Thoracic aorta (tissue), 2 donors: ENCODE measurements around the gene FAR2. TPM values are rescaled to one million over a fixed set of nuclear protein-coding genes. Genes with fewer than 3 reads are reported as not detected.

ENCODE experiments used
- ATAC-seq: fragments of 150-250 bp; one replicate; pipeline ENCODE4 v1.8.0; 2017; ENCODE audit warnings: low read depth; ENCODE audit not compliant: insufficient number of reproducible peaks, low FRiP score
- DNase-seq: peaks from one replicate; pipeline ENCODE4 v3.0.0-alpha.2; 2020; ENCODE audit warnings: low spot score
- H3K27ac ChIP-seq, 2 donors: fragments of 200-600 bp; sonication (generic); 1 replicate in 1 of 2; 2 replicates in 1 of 2; pipeline ENCODE4 v1.5.1; 2016; ENCODE audit warnings: mild to moderate bottlenecking in 2 of 2, moderate library complexity in 2 of 2
- H3K27me3 ChIP-seq: fragments of 200-600 bp; sonication (generic); replicated peaks from 2 replicates; pipeline ENCODE4 v1.6.0; 2016; ENCODE audit warnings: mild to moderate bottlenecking; ENCODE audit not compliant: insufficient read depth
- H3K36me3 ChIP-seq: fragments of 200-600 bp; sonication (generic); one replicate; pipeline ENCODE4 v1.5.1; 2016
- H3K4me1 ChIP-seq, 2 donors: fragments of 200-600 bp; sonication (generic); 1 replicate in 1 of 2; 2 replicates in 1 of 2; pipeline versions ENCODE4 v1.5.1 to v1.6.0; 2016; ENCODE audit warnings: low read depth in 2 of 2, mild to moderate bottlenecking in 1 of 2; ENCODE audit not compliant: control insufficient read depth in 1 of 2
- H3K4me3 ChIP-seq: fragments of 200-600 bp; sonication (generic); 2 replicates; pipeline ENCODE4 v1.5.1; 2016; ENCODE audit warnings: mild to moderate bottlenecking
- H3K9me3 ChIP-seq: fragments of 200-600 bp; sonication (generic); 2 replicates; pipeline ENCODE4 v1.5.1; 2016
- CTCF ChIP-seq: fragments of 200-600 bp; sonication (generic); IDR thresholded peaks from one replicate; pipeline ENCODE4 v1.5.1; 2019; ENCODE audit warnings: antibody characterized with exemption
- total RNA-seq, 2 donors: library from RNA; depleted of rRNA; stranded (reverse); fragments of >200 nt; gene quantifications; one replicate each; pipeline versions ENCODE4 v1.1.0 to v1.2.3, GENCODE V29; 2016

FAR2 gene
- total RNA-seq, 2 donors from 2014 or later, result 8.5 to 16.9 TPM

GRCh38 chr12:29291226-29291625, 142.1 kb downstream of the FAR2 start:
- no peaks in the 10 kb centered on the region for H3K27me3 ChIP-seq
- no peak overlapping the region for H3K27ac ChIP-seq
- no peaks in the 10 kb centered on the region for H3K9me3 ChIP-seq
- H3K36me3 ChIP-seq, result no peaks in the 10 kb centered on the region
- no peaks in the 10 kb centered on the region for H3K4me1 ChIP-seq
- no peak for ATAC-seq
- TF ChIP-seq CTCF, result no peak
- no peak overlapping the region for H3K4me3 ChIP-seq
- no peak for DNase-seq

- no peak for TF ChIP-seq CTCF
- Histone ChIP-seq H3K36me3 (no peaks in the 10 kb centered on the region), H3K27me3 (no peaks in the 10 kb centered on the region), H3K4me3 (no peak overlapping the region), H3K4me1 (no peaks in the 10 kb centered on the region), H3K27ac (no peak overlapping the region), H3K9me3 (no peaks in the 10 kb centered on the region)
- DNase-seq (no peak), ATAC-seq (no peak)
Observed at GRCh38 chr12:29299633-29300032, 150.6 kb downstream of the FAR2 start.

- Histone ChIP-seq H3K4me3 (no peak overlapping the region), H3K9me3 (no peaks in the 10 kb centered on the region), H3K4me1 (no peaks in the 10 kb centered on the region), H3K27me3 (no peaks in the 10 kb centered on the region), H3K36me3 (no peaks in the 10 kb centered on the region), H3K27ac (no peak overlapping the region)
- TF ChIP-seq CTCF, result no peak
- no peak for DNase-seq
- no peak for ATAC-seq
Observed at GRCh38 chr12:29301114-29301513, 152.0 kb downstream of the FAR2 start.

- no peaks in the 10 kb centered on the region for H3K36me3 ChIP-seq
- DNase-seq, result no peak
- H3K27me3 ChIP-seq, result no peaks in the 10 kb centered on the region
- TF ChIP-seq CTCF, result no peak
- H3K9me3 ChIP-seq, result no peaks in the 10 kb centered on the region
- no peak overlapping the region for H3K4me3 ChIP-seq
- ATAC-seq, result no peak
- H3K4me1 ChIP-seq, result no peaks in the 10 kb centered on the region
- no peak overlapping the region for H3K27ac ChIP-seq
Observed at GRCh38 chr12:29304388-29304787, 155.3 kb downstream of the FAR2 start.

- no peak overlapping the region for H3K27ac ChIP-seq
- no peak for DNase-seq
- no peaks in the 10 kb centered on the region for H3K36me3 ChIP-seq
- no peak for ATAC-seq
- no peak for TF ChIP-seq CTCF
- no peaks in the 10 kb centered on the region for H3K4me1 ChIP-seq
- H3K9me3 ChIP-seq, result no peaks in the 10 kb centered on the region
- H3K27me3 ChIP-seq, result no peaks in the 10 kb centered on the region
- H3K4me3 ChIP-seq, result no peak overlapping the region
Observed at GRCh38 chr12:29306266-29306665, 157.2 kb downstream of the FAR2 start.
